K562 (cell line): ENCODE measurements around the gene DEDD.

Source experiments
- CBX8 ChIP-seq: fragments of 200-600 bp; sonication (generic); IDR thresholded peaks from 2 replicates; pipeline ENCODE4 v1.6.1; 2012; ENCODE audit warnings: borderline replicate concordance, mixed run types, low read depth, mild to moderate bottlenecking, moderate library complexity, mixed read lengths, low read length, control low read depth, inconsistent platforms; ENCODE audit not compliant: poor library complexity, severe bottlenecking; ENCODE audit errors: extremely low read depth
- DMBX1 ChIP-seq: fragments of 250-450 bp; sonication (Bioruptor Pico); IDR thresholded peaks from 2 replicates; pipeline ENCODE4 v1.8.0; 2022; ENCODE audit warnings: inconsistent platforms, mild to moderate bottlenecking, moderate library complexity, borderline replicate concordance
- POLR2A ChIP-seq: fragments of 450-650 bp; conservative IDR thresholded peaks from 2 replicates; pipeline ENCODE4 v1.6.1; 2016
- TAF7 ChIP-seq: fragments of 450-650 bp; IDR thresholded peaks from 2 replicates; pipeline ENCODE4 v1.6.1; 2016; ENCODE audit warnings: missing genetic modification characterization, missing compliant biosample characterization

- no peak for TF ChIP-seq CBX8
- no peak for TF ChIP-seq POLR2A
- TF ChIP-seq TAF7 (tag): no peak
- no peak for TF ChIP-seq DMBX1 (CRISPR knock-in tag)
Observed at GRCh38 chr1:161121042-161121650, 11.3 kb downstream of the DEDD start.
